NCI-H2227 (cell line): Measurements from ENCODE around the gene FERD3L.
"Not testable (repeated sequence)": the region's sequence is repeated elsewhere in the genome, so short reads cannot be mapped to it uniquely, and the experiment has no call there.

Experiments used
- DNase-seq: peaks from one replicate; lab custom pipeline; 2025; ENCODE audit not compliant: unreplicated experiment; lab: John Stamatoyannopoulos, UW

Gene FERD3L, protein sequence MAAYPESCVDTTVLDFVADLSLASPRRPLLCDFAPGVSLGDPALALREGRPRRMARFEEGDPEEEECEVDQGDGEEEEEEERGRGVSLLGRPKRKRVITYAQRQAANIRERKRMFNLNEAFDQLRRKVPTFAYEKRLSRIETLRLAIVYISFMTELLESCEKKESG

GRCh38 chr7:19144661-19145433 is at the start of gene FERD3L:
TSS of gene FERD3L (minus strand) at chr7:19145421. CDS start at chr7:19145362, 59 bp downstream.
- DNase-seq: no peak

DNA sequence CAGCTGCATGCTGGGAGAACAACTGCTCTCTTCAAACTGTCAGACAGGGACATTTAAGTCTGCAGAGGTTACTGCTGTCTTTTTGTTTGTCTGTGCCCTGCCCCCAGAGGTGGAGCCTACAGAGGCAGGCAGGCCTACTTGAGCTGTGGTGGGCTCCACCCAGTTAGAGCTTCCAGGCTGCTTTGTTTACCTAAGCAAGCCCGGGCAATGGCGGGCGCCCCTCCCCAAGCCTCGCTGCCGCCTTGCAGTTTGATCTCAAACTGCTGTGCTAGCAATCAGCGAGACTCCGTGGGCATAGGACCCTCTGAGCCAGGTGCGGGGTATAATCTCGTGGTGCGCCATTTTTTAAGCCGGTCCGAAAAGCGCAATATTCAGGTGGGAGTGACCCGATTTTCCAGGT is 49.2 kb upstream of the FERD3L start:
- DNase-seq: not testable (repeated sequence)

GRCh38 chr7:19181634-19182033 is 36.4 kb upstream of the FERD3L start:
- DNase-seq: no peak

DNA sequence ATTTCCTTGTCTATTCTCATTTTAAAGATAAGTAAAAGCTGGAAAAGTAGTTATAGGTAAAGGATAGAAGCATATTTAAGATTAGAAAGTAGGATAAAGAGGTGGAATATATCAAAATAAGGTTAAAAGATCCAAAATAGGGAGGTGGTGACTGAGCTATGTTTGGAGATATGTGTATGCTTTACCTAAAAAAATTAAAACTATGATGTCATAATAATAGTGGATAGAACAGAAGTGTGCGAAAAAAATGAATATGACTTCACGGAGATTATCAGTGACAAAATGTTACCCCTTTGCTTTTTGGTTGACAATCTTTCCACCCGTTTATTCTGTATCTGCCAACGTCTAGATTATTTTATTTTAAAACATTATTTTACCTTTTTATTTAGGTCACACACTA is 33.4 kb upstream of the FERD3L start:
- DNase-seq: no peak

GRCh38 chr7:19177269-19177668 is 32.0 kb upstream of the FERD3L start:
- no peak for DNase-seq

GRCh38 chr7:19175241-19175640 is 30.0 kb upstream of the FERD3L start:
- no peak for DNase-seq

- DNase-seq: no peak
Observed at GRCh38 chr7:19161671-19162070, 16.4 kb upstream of the FERD3L start.

DNA sequence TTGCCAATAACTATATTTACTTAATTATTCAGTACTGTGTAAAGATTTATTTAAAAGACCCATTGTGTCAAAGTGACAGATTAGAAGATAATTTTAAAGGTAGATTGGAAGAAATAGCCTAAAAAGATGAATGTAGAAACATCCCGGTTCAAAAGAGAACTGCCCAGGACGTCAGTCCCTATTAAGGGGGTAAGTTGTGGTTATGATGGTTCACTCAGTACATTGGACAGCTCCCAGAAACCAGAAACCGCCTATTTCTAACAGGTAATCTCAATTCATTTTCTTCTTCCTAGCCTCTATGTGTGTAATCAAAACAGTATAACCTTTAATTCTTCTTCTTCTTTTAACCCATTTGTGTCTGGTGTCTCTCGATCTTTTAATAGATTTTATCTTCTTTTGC is 1.5 kb upstream of the FERD3L start:
- DNase-seq: no peak

DNA sequence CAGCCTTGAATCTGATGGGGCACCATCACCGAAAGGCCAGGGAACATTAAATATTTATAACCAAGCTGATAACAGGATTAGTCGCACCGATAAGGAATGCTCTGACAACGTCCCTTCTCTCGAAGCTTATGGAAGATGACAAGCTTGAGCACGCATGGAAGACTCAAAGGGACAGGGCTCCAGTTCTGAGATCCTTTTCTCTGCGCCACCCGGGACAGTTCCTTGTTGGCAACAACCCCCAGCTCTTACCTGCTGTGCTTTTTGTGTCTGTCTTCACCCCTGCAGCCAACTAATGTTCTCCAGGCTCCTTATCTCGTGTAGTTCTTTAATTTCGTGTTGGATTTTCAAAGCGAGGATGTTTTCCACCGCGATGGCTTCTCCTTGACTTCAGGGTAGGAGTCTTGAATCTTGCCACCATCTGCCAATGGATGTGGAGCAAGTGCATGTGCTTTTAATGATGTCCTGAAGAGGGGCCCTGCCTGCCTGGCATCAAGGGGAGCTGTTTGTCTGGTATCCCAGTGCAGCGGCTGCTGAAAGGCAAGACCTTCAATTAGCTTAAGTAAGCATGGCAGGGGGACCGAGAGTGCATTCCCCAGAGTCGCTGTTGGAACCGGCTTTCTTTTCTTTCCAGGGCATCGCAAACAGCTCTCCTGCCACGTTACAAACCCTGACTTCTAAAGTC is 354 bp upstream of the FERD3L start:
- no peak for DNase-seq

DNA sequence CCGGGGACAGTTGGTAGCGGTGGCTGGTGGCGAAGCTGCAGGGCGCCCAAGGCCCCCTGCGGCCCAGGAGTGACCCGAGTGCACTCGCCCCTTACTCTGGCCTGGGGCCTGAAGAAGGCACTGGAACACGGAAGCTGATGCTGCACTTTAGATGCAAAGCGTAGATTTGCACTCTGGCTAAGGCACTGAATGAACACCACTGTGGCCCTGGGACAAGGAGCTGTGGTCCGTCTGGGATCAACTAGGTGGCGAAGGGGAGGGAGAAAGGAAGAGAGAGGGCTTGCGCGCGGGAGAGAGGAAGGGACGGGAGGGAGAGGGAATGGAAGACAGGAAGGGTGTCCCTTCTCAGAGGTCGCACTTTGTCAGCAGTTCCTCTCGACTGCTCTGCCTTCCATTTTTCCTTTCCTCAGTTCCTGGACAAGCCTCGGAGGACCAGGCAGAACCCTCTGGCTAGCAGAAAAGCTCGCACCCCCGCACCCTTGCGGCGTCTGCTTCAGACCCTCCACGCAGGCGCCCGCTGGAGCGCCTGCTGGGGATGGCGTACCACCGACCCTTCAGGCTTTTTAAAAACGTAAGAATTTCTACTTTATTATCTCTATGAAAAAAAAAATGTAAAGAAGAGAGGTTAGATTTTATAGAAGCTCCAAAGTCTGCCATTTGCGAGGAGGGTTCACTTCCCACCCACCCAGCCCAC is 1.2 kb downstream of the FERD3L start:
- no peak for DNase-seq

DNA sequence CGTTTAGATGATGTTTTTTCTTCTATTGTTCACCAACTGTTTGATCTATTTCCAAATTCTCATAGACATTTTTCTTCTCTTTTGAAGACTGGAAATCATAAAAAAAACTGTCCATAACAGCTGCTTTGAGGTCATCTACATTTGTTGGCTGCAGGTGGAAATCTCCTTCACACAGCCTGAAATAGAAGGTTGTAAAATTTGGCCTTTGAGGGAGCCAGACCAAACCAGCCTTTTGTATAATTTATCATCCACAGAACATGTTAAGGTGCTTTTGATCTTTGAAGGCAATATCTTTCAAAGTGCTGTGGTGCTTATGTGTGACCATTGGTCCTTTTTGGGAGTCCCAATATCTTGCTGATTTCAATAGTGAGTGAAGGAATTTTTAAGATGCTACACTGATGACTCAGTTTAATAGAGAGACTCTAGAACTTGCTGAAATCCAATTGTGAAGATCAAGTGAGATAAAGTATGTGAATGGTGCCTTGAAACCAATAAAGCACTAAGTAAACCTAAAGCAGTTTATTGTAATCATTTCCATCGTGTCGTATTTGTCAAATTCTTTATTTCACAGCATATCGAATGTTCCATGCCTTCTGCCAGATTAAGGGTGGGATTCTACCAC is 5.4 kb downstream of the FERD3L start:
- DNase-seq: no peak

GRCh38 chr7:19133886-19134285 is 11.3 kb downstream of the FERD3L start:
- no peak for DNase-seq

DNA sequence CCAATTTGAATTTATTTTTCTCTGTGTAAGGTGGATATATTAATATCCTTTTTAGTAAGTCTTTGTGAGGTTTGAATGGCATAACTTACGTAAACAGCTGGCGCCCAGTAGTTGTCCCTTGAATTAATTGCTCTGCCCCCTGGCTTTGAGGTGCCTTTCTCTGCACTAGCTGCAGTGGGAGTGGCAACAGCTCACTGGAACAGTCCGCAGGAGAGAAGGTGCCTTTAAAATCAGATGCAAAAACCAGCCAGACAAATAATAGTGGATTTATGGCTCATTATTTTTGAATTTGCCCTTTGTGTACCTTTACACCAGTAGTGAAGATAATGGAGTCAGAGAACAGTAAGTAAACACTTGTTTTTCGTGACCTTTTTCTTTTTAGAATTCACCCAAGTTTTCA is 11.8 kb downstream of the FERD3L start:
- DNase-seq: no peak

GRCh38 chr7:19128856-19129255 is 16.4 kb downstream of the FERD3L start:
- no peak for DNase-seq

DNA sequence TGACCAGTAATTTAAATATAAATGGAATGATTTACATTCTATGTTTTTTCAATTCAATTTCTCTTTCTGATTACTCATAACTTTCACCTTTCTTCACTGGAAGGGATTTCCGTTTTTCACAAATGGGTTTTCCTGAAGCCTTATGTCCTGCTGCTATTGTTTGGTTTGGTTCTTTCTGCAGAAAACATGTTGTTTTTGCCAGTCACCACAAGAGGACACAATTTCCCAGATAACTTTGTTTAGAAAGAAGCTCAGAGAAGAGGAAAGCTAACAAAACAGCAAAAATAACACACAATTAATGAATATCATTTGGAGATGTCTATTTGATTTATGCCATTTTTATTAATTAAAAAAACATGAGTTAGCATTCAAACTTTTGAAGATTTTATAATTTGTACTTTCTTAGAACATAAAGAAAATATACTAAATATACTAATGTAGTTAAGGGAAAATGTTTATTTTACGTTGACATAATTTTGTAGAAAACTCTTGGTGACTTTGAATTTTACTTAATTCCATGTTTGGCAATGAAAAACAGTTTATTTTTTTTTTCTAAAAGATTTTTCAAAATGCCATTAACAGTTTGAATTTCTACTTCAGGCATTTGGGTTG is 23.1 kb downstream of the FERD3L start:
- DNase-seq: peak; percentile 22

- no peak for DNase-seq
Observed at GRCh38 chr7:19119870-19120486, 25.2 kb downstream of the FERD3L start.

GRCh38 chr7:19119372-19119771 is 25.8 kb downstream of the FERD3L start:
- DNase-seq: no peak

DNA sequence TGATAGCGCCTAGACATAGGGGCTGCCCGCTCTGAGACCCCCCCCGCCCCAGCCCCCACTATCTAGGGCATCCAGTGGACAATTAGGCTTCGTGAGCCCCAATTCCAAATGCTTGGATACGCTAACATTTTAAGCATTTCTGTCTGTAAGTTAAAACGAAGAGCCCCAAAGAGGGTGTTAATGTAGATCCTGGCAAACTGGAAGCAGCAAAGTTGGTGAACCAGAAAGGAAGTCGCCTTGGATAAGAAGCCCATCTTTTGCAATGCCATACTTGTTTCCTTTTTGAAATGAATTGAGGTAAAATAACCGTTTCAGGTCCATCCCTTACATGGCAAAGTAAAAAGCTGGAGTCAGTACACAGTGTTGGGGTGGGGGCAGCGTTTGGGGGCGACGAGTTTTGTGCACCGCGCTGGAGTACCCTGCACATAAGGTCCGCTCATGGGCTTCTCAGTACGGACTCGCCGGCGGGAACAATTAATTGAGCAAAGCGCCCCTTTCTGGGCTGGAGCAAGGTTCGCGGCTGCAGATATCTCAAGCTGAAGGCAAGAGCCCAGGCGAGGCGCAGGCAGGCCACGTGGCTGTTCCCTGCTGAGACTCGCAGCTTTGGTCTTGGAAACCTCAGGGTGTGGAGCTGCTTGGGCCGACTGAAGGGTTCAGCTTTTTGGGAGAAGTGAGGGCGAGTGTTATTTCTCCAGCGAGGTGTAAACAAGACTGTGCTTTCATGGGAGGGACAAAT is 26.4 kb downstream of the FERD3L start:
- DNase-seq: no peak

- no peak for DNase-seq
Observed at GRCh38 chr7:19117870-19118608, 27.2 kb downstream of the FERD3L start.
